IgD-negative memory B cell (primary cell): ENCODE measurements around the gene RADIL. TPM values are rescaled to one million over a fixed set of nuclear protein-coding genes. Genes with fewer than 3 reads are reported as not detected.
A peak's percentile ranks its signal among the peaks of the same experiment; 100 is the strongest.

Experiments used
- H3K27ac Mint-ChIP-seq, 3 donors: one replicate each; pipeline ENCODE4 v1.8.0; 2020 to 2022; ENCODE audit warnings: mild to moderate bottlenecking in 3 of 3, mixed read lengths in 3 of 3, moderate library complexity in 1 of 3
- H3K27me3 Mint-ChIP-seq: one replicate; pipeline ENCODE4 v1.8.0; 2021; ENCODE audit warnings: mixed read lengths
- H3K36me3 Mint-ChIP-seq: one replicate; pipeline ENCODE4 v1.8.0; 2020; ENCODE audit warnings: mild to moderate bottlenecking, mixed read lengths
- H3K4me1 Mint-ChIP-seq, 3 donors: one replicate each; pipeline ENCODE4 v1.8.0; 2020 to 2022; ENCODE audit warnings: mixed read lengths in 3 of 3, mild to moderate bottlenecking in 1 of 3
- H3K4me3 Mint-ChIP-seq, 4 donors: one replicate each; pipeline ENCODE4 v1.8.0; 2020 to 2022; ENCODE audit warnings: mild to moderate bottlenecking in 4 of 4, mixed read lengths in 4 of 4, moderate library complexity in 3 of 4
- H3K9me3 Mint-ChIP-seq, 3 donors: one replicate each; pipeline ENCODE4 v1.8.0; 2020 to 2021; ENCODE audit warnings: mixed read lengths in 3 of 3, mild to moderate bottlenecking in 1 of 3
- polyA plus RNA-seq: library from polyadenylated mRNA; unstranded; fragments of 300-500 nt; fragmentation: Illumina TruSeq; gene quantifications from one replicate; pipeline ENCODE4 v1.2.3, GENCODE V29; 2021

The RADIL gene
- polyA plus RNA-seq, 1 donor from 2014 or later: not detected

DNA sequence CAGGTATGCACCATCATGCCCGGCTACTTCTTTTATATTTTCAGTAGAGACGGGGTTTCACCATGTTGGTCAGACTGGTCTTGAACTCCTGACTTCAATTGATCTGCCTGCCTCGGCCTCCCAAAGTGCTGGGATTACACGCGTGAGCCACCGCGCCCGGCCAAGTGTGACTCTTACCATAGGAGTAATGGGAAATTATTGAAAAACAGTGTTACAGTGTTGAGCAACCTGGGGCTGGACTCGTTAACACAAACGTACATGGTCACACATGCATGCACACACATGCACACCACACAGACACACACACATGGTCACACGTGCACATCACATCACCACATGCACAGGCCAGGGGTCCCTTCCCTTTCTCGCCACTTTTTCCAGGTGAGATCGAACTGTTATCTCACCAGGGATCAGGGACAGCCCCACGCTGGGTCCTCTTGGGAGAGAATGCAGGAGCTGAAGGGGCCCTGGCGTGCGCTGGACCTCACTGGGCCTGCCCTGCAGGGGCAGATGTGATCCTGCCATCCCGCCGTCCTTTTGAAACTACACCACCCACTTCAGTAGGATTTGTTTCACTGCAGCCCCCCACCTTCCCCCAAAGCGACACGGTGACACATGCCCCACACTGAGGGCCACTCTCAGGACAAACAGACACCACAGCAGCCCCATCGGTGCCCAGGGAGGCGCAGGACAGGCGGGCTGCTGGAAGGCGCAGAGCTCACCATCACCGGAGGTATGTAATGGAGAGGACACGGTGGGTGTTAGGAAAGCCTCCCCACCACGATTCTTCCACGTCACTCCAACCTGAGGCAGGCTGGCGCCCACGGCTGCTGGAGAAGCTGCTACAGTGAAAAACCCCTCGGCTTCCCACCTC is 10.2 kb downstream of the RADIL start:
- peaks cover 25% of the 10 kb centered on the region for H3K27me3 Mint-ChIP-seq
- no peak overlapping the region for H3K4me3 Mint-ChIP-seq
- H3K36me3 Mint-ChIP-seq: no peaks in the 10 kb centered on the region

DNA sequence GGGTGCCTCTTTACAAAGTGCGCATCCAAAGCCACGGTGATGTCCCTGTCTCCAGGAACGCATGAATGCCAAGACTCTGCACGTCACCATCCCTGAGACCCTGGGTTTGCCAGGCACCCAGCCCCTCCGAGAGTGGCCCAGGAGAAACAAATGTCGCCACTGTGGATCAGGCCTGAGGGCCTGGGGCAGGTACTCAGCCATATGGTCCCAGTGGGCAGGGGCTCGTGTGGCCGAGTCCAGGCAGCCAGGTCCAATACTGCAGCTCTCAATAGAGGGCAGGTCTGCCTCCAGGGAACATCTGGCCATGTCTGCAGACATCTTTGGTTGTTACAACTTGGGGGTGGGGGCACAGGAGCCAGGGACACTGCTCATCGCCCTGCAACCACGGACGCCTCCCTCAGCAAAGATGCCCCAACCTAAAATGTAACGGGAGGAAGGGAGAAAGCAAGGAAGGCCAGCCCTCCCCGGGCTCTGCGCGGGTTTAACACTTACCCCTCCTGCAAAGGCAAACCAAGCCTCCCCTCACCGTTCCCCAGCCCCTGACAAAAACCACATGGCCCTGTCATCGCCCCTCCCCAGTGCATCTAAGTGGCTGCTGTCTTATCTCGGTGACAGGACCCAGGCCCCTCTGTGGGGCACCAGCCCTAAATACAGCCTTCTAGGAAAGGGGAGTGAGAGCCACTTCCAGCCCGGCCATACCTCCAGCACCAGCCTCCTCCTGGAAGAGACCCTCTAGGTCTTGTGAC is 11.4 kb downstream of the RADIL start:
- H3K36me3 Mint-ChIP-seq: no peaks in the 10 kb centered on the region
- no peak overlapping the region for H3K27ac Mint-ChIP-seq
- H3K4me1 Mint-ChIP-seq: peaks cover 0 to 2% (median 0%) of the 10 kb centered on the region in 3 donors
- peaks cover 25% of the 10 kb centered on the region for H3K27me3 Mint-ChIP-seq
- no peak overlapping the region for H3K4me3 Mint-ChIP-seq
- H3K9me3 Mint-ChIP-seq: peaks cover 0 to 10% (median 3%) of the 10 kb centered on the region in 3 donors

More for the DNA sequence above, 10.2 kb downstream of the RADIL start:
- Mint-ChIP-seq H3K27ac (no peak overlapping the region), H3K9me3 (peaks cover 0 to 3% (median 0%) of the 10 kb centered on the region in 3 donors), H3K4me1 (peaks cover 0 to 2% (median 0%) of the 10 kb centered on the region in 3 donors)

DNA sequence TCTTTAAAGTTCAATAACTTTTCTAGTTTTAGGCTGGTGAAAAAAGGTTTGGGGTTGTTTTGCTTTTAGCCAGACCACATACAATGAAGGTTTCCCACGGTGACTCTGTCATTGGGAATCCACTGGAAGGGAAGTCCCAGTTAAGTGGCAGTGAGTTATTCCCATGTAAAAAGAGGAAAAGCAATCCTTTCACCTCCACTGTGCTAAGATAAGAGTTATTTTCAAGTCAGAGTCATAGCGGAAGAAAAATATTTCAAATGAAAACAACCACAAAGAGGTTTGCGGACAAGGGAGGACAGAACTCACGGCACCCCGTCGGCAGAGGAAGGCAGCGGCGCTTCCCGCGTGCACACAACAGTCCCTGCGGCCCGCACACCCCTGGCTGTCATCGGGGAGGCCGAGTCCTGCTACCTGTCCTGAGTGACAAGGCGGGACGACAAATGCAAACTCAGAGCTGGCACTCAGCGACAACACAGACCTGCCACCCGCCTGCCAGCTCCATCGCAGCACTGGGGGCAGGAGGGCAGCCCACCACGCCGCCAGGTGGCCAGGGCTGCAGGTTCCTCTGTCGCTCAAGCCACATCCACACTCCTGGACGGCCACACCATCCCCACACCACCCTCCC is 12.3 kb downstream of the RADIL start:
- peak overlapping the region in 1 of 3 donors; percentile 23 for H3K27ac Mint-ChIP-seq
- no peak overlapping the region for H3K4me3 Mint-ChIP-seq
- H3K36me3 Mint-ChIP-seq: no peaks in the 10 kb centered on the region
- peaks cover 25% of the 10 kb centered on the region for H3K27me3 Mint-ChIP-seq
- peaks cover 0 to 10% (median 3%) of the 10 kb centered on the region in 3 donors for H3K9me3 Mint-ChIP-seq
- H3K4me1 Mint-ChIP-seq: peaks cover 0 to 2% (median 0%) of the 10 kb centered on the region in 3 donors

DNA sequence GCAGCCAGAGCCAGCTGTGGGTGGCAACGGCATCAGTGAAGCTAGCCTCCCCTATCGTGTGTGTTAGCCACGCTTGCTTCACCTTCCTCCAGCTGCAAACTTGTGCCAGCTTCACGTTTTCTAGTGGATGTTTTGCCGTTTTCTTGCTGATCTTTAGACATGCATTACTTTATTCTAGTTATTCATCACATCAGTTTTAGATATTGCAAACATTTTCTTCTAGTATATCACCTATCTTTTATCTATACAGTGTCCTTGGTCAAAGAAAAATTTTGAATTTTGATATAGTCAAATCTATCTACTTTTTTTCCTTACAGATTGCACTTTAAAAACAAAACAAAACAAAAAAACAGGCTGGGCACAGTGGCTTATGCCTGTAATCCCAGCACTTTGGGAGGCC is 15.0 kb downstream of the RADIL start:
- no peak overlapping the region for H3K27ac Mint-ChIP-seq
- peaks cover 0 to 17% (median 5%) of the 10 kb centered on the region in 3 donors for H3K9me3 Mint-ChIP-seq
- no peak overlapping the region for H3K4me3 Mint-ChIP-seq
- H3K4me1 Mint-ChIP-seq: peaks cover 0 to 2% (median 0%) of the 10 kb centered on the region in 3 donors
- H3K27me3 Mint-ChIP-seq: peaks cover 25% of the 10 kb centered on the region
- H3K36me3 Mint-ChIP-seq: no peaks in the 10 kb centered on the region

DNA sequence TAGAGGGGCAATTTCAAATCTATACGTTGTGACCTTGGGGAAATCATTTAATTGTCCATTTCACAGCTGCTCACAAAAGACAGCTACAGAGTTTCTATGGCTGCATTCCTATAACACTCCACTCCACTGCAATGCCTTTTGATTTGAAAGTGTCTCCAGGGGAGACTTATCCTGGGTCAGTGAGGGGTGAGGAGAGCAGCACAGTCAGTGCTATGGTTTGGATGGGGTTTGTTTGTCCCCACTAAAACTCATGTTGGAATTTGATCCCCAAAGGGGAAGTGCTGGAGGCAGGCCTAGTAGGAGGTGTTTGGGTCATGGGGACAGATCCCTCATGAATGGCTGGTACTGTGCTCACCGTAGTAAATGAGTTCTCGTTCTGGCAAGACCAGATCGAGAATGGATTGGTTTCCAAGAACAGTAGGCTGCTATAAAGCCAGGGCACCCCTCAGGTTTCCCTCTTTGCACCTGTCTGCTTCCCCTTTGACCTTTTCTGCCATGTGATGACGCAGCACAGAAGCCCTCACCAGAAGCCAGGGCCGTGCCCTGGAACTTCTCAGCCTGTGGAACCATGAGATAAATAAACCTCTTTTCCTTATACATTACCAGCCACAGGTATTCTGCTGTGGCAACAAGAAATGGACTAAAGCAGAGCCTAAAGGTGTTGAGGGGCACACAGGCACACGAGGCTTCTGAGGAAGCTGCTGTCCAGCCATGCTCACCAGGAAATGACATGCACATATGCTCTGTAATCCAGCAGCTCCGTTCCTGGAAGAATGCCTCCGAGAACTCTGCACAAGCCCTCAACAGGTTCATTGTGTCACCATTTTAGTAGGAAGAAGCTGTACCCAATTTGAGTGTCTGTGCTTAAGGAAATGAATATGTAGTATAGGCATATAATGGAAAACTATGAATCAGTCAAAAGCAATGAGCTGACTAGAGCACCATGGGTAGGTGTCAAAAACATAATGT is 16.7 kb downstream of the RADIL start:
- H3K36me3 Mint-ChIP-seq: no peaks in the 10 kb centered on the region
- peaks cover 21% of the 10 kb centered on the region for H3K27me3 Mint-ChIP-seq
- peaks cover 0 to 2% (median 0%) of the 10 kb centered on the region in 3 donors for H3K4me1 Mint-ChIP-seq
- no peak overlapping the region for H3K27ac Mint-ChIP-seq
- H3K4me3 Mint-ChIP-seq: no peak overlapping the region
- H3K9me3 Mint-ChIP-seq: peaks cover 2 to 21% (median 12%) of the 10 kb centered on the region in 3 donors

DNA sequence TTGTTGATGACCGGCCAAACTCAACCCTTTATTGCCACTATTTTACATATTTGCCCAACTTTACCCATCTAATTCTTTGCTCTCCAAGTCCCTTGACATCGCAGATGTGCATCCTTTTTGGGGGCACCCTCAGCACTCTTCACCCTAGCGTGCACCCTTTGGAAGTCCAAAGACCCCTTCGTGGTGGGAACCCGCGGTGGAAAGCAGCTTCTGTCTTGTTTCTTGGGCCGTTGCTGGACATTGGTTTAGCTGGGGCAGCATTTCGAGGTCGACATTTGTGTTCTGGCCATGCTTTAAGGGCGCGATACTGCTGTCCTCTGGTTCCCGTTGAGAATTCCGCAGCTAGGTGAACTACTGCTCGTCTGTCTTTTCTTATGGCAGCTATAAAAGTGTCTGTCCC is 21.4 kb downstream of the RADIL start:
- Mint-ChIP-seq H3K27me3 (peaks cover 23% of the 10 kb centered on the region), H3K36me3 (no peaks in the 10 kb centered on the region), H3K4me3 (peak overlapping the region in 2 of 4 donors; percentile 16 to 92), H3K9me3 (peaks cover 3 to 18% (median 9%) of the 10 kb centered on the region in 3 donors), H3K4me1 (peaks cover 2 to 5% (median 3%) of the 10 kb centered on the region in 3 donors), H3K27ac (no peak overlapping the region)

DNA sequence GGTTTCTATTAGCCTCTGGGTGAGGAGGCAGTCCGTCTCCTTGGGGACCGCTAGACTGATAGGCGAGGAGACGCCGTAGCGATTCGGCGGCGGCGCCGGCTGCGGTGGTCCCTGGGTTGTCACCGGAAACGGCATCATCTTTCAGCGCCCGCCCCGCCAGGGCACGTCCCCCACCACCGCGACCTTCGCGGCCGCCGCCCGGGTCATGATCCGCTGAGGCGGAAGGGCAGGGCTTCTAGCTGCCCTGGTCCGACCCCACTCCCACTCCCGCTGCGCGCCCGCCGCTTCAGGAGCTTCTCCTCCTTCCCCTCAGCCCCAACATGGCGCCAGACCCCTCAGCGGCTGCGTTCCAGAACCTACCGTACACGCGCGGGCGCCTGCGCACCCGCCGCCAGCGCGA is 21.8 kb downstream of the RADIL start, which contains the start of gene PAPOLB:
PAPOLB (minus strand) TSS at position 358 of the 400 bp plus-strand sequence; CDS start at position 138, 220 bp downstream.
- H3K9me3 Mint-ChIP-seq: peaks cover 3 to 19% (median 9%) of the 10 kb centered on the region in 3 donors
- H3K36me3 Mint-ChIP-seq: no peaks in the 10 kb centered on the region
- H3K27ac Mint-ChIP-seq: peak within 1 kb of the TSS in 2 of 3 donors; percentile 78 to 84
- H3K4me1 Mint-ChIP-seq: peaks cover 2 to 5% (median 3%) of the 10 kb centered on the region in 3 donors
- peak within 1 kb of the TSS; percentile 64 to 92 (median 75) for H3K4me3 Mint-ChIP-seq
- H3K27me3 Mint-ChIP-seq: peaks cover 23% of the 10 kb centered on the region

DNA sequence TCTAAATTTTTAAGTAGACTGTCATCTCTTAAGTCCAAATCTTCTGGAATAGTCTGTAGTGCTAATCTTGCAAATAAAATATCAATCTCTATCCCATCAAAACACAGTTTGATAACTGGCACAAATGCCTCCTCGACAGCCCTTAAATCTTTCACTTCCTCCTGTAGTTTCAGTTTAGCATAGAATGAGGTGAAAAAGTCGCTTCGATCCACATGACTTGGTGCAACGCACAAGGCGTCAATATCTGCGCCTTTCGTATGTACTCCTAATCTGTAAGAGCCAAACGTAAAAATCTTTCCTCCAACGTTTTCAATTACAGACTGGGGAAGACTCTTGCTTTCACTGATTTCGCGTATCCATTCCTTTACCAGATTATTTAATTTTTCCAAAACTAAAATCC is 22.3 kb downstream of the RADIL start:
- H3K27ac Mint-ChIP-seq: peak overlapping the region in 2 of 3 donors; percentile 78 to 84
- H3K4me1 Mint-ChIP-seq: peaks cover 2 to 5% (median 3%) of the 10 kb centered on the region in 3 donors
- H3K27me3 Mint-ChIP-seq: peaks cover 23% of the 10 kb centered on the region
- peaks cover 3 to 19% (median 9%) of the 10 kb centered on the region in 3 donors for H3K9me3 Mint-ChIP-seq
- no peaks in the 10 kb centered on the region for H3K36me3 Mint-ChIP-seq
- peak overlapping the region; percentile 64 to 92 (median 74) for H3K4me3 Mint-ChIP-seq

DNA sequence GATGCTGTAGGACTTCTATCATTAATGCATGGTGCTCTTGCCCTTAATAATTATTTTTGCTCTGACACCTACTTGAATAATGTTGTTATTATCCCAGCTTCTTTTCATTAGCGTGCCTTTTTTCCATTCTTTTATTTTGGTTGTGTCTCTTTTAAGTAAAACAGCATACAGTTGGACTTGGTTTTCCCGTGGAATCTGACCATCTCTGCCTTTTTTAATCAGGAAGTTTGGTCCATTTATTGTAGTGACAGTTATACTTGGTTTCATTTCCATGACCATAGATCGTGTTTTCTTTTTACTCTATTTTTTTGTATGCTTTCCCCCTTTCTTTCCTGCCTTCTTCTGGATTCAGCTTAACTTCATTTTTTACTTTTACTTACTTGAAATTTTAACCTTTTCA is 26.3 kb downstream of the RADIL start:
- H3K4me3 Mint-ChIP-seq: no peak overlapping the region
- peaks cover 15% of the 10 kb centered on the region for H3K27me3 Mint-ChIP-seq
- H3K27ac Mint-ChIP-seq: no peak overlapping the region
- peaks cover 0 to 5% (median 3%) of the 10 kb centered on the region in 3 donors for H3K4me1 Mint-ChIP-seq
- peaks cover 0 to 7% (median 1%) of the 10 kb centered on the region in 3 donors for H3K9me3 Mint-ChIP-seq
- peaks cover 2% of the 10 kb centered on the region for H3K36me3 Mint-ChIP-seq

DNA sequence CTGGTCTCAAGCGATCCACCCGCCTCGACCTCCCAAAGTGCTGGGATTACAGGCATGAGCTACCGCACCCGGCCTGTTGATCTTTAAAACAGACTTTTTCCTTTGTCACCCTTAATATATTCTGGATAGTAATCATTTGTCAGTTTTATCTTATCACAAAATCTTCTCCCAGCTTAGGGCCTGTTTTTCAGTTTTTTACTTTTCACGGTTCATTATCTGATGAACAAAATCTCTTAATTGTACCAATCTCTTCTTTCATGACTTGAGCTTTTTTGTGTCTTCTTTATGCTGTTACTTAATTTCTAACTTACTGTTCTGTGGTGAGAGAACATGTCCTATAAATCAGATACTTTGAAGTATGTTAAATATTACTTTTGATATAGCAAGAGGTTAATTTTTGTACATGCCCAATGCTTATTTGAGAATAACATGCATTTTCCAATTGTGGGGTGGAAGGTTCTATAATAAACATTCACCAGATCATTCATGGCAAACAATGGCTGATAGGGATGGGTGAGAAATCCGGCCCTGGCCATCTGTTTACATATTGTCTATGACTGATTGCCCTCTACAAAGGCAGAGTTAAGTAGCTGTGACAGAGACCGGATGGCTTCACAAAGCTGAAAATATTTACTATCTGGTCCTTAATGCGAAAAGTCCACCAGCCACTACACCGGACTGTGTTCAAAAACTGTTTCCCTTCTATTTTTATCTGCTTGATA is 27.0 kb downstream of the RADIL start:
- H3K9me3 Mint-ChIP-seq: peaks cover under 1 to 7% (median 1%) of the 10 kb centered on the region in 3 donors
- peaks cover 0 to 5% (median 3%) of the 10 kb centered on the region in 3 donors for H3K4me1 Mint-ChIP-seq
- no peak overlapping the region for H3K27ac Mint-ChIP-seq
- peaks cover 2% of the 10 kb centered on the region for H3K36me3 Mint-ChIP-seq
- H3K4me3 Mint-ChIP-seq: no peak overlapping the region
- H3K27me3 Mint-ChIP-seq: peaks cover 15% of the 10 kb centered on the region

DNA sequence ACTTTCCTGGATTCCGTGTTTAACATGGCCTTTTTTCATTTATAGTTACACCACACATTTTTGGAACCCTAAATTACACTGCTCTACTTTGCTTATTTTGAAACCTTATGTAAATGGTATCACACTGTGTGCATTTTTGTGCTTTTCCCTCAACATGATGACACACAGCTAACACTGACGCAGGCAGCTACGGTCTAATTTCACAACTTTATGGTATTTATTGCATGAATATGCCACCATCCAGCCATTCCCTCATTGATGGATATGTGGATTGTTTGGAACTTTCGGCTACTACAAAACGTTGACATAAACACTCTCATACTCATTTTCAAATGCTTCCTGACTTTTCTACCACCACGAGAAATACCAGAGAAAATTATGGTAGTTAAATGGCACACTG is 28.6 kb downstream of the RADIL start:
- H3K27me3 Mint-ChIP-seq: peaks cover 5% of the 10 kb centered on the region
- H3K9me3 Mint-ChIP-seq: peaks cover 1 to 4% (median 4%) of the 10 kb centered on the region in 3 donors
- H3K4me1 Mint-ChIP-seq: no peaks in the 10 kb centered on the region
- no peak overlapping the region for H3K27ac Mint-ChIP-seq
- peaks cover 2% of the 10 kb centered on the region for H3K36me3 Mint-ChIP-seq
- H3K4me3 Mint-ChIP-seq: no peak overlapping the region

DNA sequence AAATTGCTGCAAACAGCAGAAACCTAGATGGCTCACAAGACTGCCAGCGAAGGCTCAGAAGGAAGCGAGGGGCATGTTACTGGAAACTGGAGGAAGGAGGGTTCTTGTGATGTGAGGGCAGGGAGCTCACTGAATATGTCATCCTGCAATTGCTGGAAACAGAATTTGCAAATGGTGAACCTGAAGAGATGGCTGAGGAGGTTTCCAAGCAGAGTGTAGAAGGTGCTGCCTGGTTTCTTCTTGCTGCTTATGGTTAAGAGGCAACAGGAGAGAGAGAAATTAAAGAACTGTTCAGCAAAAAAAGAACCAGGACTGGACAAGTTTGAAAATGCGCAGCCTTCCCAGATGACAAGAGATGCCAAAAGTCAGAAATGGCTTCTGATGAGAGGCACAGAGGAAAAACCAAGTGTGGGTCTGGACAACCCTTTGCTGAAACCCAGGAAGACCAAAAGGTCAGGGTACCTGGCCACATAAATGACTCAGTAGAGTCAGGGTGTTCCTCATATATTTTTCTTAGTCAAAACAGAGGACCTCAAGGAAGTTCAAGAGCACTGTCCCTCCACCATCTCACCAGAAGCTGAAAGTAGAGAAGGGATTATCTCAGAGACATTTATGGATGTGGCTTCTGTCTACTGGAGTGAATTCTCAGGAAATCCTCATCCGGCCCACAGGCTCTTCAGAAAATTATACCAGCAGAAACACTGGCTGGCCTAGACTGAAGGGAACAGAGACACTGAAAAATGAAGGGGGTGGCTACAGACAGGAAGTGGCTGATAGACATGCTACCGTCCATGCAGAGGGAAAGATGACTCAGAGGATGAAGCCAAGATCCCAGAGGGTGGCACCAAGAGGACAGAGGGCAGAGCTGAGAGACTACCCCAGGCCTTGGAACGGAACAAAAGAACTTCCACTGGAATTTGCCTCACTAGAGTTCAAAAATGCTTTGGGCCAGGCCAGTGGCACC is 31.8 kb downstream of the RADIL start:
- Mint-ChIP-seq H3K27ac (no peak overlapping the region), H3K9me3 (peaks cover 0 to 4% (median 2%) of the 10 kb centered on the region in 3 donors), H3K27me3 (peaks cover 6% of the 10 kb centered on the region), H3K4me1 (no peaks in the 10 kb centered on the region), H3K36me3 (peaks cover 2% of the 10 kb centered on the region), H3K4me3 (no peak overlapping the region)
